ENCODE results near the gene GSTO1. TPM values are rescaled to one million over a fixed set of nuclear protein-coding genes. Genes with fewer than 3 reads are reported as not detected.

The GSTO1 gene
- polyA plus RNA-seq, 1 donor from 2014 or later, result 3.5 TPM

- H3K9me2 ChIP-seq (ENCODE audit: insufficient read depth, low read length), result no peaks in the 10 kb centered on the region
- H3K4me2 ChIP-seq (ENCODE audit: low read length), result no peak overlapping the region
- no peaks in the 10 kb centered on the region for H4K20me1 ChIP-seq (ENCODE audit: insufficient read depth)
- H3F3A ChIP-seq (ENCODE audit: insufficient read depth, low read length, poor library complexity, severe bottlenecking), result no peaks in the 10 kb centered on the region
- peaks cover 11% of the 10 kb centered on the region for H3K27me3 ChIP-seq (ENCODE audit: insufficient read depth, low read depth, low read length)
- H2AFZ ChIP-seq (ENCODE audit: low read depth, low read length), result no peak overlapping the region
- H3K4me3 ChIP-seq (ENCODE audit: low read length), result no peak overlapping the region
- no peaks in the 10 kb centered on the region for H3K9me3 ChIP-seq (ENCODE audit: low read length)
- TF ChIP-seq REST (IDR thresholded peaks at IDR 0.05; ENCODE audit: borderline replicate concordance), result no peak
- no peak for TF ChIP-seq EP300 (conservative IDR thresholded peaks at IDR 0.05; ENCODE audit: poor library complexity, severe bottlenecking)
- no peak for TF ChIP-seq RAD21 (conservative IDR thresholded peaks at IDR 0.05)
- TF ChIP-seq, protein P1, sequence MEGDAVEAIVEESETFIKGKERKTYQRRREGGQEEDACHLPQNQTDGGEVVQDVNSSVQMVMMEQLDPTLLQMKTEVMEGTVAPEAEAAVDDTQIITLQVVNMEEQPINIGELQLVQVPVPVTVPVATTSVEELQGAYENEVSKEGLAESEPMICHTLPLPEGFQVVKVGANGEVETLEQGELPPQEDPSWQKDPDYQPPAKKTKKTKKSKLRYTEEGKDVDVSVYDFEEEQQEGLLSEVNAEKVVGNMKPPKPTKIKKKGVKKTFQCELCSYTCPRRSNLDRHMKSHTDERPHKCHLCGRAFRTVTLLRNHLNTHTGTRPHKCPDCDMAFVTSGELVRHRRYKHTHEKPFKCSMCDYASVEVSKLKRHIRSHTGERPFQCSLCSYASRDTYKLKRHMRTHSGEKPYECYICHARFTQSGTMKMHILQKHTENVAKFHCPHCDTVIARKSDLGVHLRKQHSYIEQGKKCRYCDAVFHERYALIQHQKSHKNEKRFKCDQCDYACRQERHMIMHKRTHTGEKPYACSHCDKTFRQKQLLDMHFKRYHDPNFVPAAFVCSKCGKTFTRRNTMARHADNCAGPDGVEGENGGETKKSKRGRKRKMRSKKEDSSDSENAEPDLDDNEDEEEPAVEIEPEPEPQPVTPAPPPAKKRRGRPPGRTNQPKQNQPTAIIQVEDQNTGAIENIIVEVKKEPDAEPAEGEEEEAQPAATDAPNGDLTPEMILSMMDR (IDR thresholded peaks at IDR 0.05; ENCODE audit: poor library complexity, severe bottlenecking), result no peak
- no peak for TF ChIP-seq POLR2AphosphoS5 (IDR thresholded peaks at IDR 0.05)
- TF ChIP-seq EZH2 (IDR thresholded peaks at IDR 0.05; ENCODE audit: borderline replicate concordance, insufficient read depth, low read length, poor library complexity, severe bottlenecking), result no peak
- TF ChIP-seq MXI1 (conservative IDR thresholded peaks at IDR 0.05; ENCODE audit: poor library complexity, severe bottlenecking), result no peak
- no peak for TF ChIP-seq TAF1 (IDR thresholded peaks at IDR 0.05; ENCODE audit: low read depth)
- no peak for TF ChIP-seq SMC3 (conservative IDR thresholded peaks at IDR 0.05; ENCODE audit: poor library complexity)
- no peak overlapping the region for H3K9ac ChIP-seq (ENCODE audit: low read length)
- H3K79me2 ChIP-seq (replicated peaks; ENCODE audit: insufficient read depth, low read length), result no peaks in the 10 kb centered on the region
- no peaks in the 10 kb centered on the region for H3K36me3 ChIP-seq (ENCODE audit: insufficient read depth, low read length)
- H3K27ac ChIP-seq (ENCODE audit: low read length), result no peak overlapping the region
Observed at GRCh38 chr10:104259999-104260774, 5.5 kb downstream of the GSTO1 start.

GRCh38 chr10:104260775-104261115 is 6.1 kb downstream of the GSTO1 start:
- no peaks in the 10 kb centered on the region for H3K36me3 ChIP-seq (ENCODE audit: insufficient read depth, low read length)
- H3K9ac ChIP-seq (ENCODE audit: low read length), result no peak overlapping the region
- no peak overlapping the region for H2AFZ ChIP-seq (ENCODE audit: low read depth, low read length)
- H3K27ac ChIP-seq (ENCODE audit: low read length), result no peak overlapping the region
- no peaks in the 10 kb centered on the region for H3K9me3 ChIP-seq (ENCODE audit: low read length)
- H3F3A ChIP-seq (ENCODE audit: insufficient read depth, low read length, poor library complexity, severe bottlenecking), result no peaks in the 10 kb centered on the region
- H4K20me1 ChIP-seq (ENCODE audit: insufficient read depth), result no peaks in the 10 kb centered on the region
- H3K9me2 ChIP-seq (ENCODE audit: insufficient read depth, low read length), result no peaks in the 10 kb centered on the region
- no peak for TF ChIP-seq POLR2AphosphoS5 (IDR thresholded peaks at IDR 0.05)
- H3K4me2 ChIP-seq (ENCODE audit: low read length), result no peak overlapping the region
- H3K79me2 ChIP-seq (replicated peaks; ENCODE audit: insufficient read depth, low read length), result no peaks in the 10 kb centered on the region
- no peak overlapping the region for H3K4me3 ChIP-seq (ENCODE audit: low read length)
- H3K27me3 ChIP-seq (ENCODE audit: insufficient read depth, low read depth, low read length), result peaks cover 6% of the 10 kb centered on the region

All from neural cell (in vitro differentiated cells).